ENCODE results near the gene TOX2. TPM values are rescaled to one million over a fixed set of nuclear protein-coding genes. Genes with fewer than 3 reads are reported as not detected.

TOX2 gene
- total and polyA plus RNA-seq, 4 donors: 1.2 to 15.4 (median 9.0) TPM

DNA sequence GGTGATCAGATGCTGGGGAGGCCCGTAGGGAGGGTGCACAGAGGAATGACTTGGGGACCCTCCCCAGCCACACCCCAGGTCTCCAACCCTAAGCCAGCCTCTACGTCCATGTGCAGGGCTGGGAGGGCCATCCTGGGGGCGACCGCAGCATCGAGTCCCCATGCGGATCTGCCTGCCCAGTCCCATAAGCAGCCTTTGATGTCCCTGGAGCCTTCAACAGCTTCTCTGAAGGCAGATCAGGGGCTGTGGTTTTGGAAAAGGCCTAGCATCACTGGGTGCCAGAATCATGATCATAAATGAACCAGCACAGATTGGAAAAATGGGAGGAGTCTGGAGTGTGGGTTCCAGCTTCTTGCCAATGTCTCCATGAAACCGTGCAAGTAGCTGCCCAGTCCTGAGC is 22.9 kb downstream of the TOX2 start:
- H3K36me3 ChIP-seq (ENCODE audit: control insufficient read depth, insufficient read depth, low read length): no peaks in the 10 kb centered on the region
- peaks cover 39% of the 10 kb centered on the region for H3K4me1 ChIP-seq (ENCODE audit: control insufficient read depth, insufficient read depth, low read length)
- DNase-seq (ENCODE audit: low read depth in 4 of 6, low spot score in 6 of 6): no peak
- 84% methylated on average over 6 of the region's 7 CpGs for WGBS (ENCODE audit: insufficient coverage)
- H3K27me3 ChIP-seq (ENCODE audit: control insufficient read depth, insufficient read depth, low read length): no peaks in the 10 kb centered on the region
- no peaks in the 10 kb centered on the region for H3K9me3 ChIP-seq (ENCODE audit: control insufficient read depth, insufficient read depth, low read length)
- no peak overlapping the region for H3K4me3 ChIP-seq (ENCODE audit: low read depth, low read length)
- no peak overlapping the region for H3K27ac ChIP-seq (ENCODE audit: low read depth, low read length)

DNA sequence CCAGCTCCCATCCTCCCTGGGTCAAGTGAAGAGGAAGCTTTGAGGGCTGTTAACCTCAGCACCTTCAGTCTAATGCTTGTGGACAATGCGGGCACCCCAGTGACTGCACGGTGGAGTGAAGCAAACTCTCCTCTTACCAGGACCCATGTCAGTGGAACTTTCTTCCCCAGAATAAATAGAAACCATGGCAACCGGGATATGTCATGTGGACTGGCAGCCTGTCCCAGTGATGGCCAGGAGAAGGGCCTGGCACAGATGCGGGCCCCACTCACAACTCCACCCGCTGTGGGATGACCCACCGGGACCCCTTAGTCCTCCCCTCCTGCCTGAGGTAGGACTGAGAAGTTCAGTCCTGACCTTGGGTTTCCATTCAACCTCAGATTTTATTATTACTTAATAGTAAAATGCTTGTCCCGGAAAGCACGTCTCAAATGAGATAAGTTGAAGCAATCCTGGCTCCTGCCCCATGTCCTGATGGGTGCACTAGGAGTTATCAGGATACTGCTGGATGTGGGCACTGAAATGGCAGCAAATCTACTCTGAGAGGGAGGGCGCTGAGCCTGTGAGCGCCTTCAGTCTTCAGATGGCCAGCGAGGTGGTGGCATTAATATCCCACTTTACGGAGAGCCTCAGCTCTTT is 23.5 kb downstream of the TOX2 start:
- WGBS (ENCODE audit: insufficient coverage): 86% methylated on average over 7 of the region's 12 CpGs

DNA sequence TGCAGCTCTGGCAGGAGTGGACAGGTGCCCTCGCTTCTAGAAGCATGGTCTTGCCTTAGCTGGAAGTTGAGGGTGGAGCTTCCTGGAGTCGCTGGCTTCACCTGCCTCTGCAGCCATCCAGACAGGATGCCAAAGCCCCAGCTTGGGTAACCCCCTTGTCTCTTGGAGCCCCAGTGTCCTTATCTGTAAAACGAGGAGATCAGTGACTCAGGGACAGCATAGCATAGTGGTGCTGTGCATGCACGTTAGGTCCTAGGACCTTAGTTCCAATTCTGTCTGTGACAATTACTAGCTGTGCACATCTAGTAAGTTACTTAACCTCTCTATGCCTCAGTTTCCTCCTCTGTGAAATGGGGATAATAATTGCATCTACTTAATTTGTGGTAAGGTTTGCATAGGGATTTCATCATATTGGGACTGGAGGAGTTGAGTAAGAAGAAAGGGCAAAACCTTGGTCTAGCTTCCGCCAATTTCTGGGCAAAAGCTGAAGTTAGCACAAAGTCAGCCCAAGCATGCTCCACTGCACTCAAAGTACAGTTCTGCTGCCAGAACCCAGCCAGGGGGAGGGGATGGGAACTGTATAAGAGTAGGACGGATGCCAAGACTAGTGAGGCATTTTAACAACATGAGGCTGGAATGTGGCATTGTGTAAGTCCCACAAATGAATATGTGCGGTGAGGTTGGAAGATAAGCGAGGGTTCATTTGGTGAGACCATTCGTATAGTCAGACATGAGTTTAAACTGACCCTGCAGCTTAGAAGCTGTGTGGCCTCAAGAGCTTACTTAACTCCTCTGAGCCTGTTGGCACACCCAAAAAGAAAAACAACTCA is 24.5 kb downstream of the TOX2 start:
- DNase-seq (ENCODE audit: low read depth in 4 of 6, low spot score in 6 of 6): peak in 2 of 6 donors; percentile 72 to 74
- Histone ChIP-seq H3K4me1 (ENCODE audit: control insufficient read depth, insufficient read depth, low read length) (peaks cover 39% of the 10 kb centered on the region), H3K9me3 (ENCODE audit: control insufficient read depth, insufficient read depth, low read length) (no peaks in the 10 kb centered on the region), H3K4me3 (ENCODE audit: low read depth, low read length) (no peak overlapping the region), H3K36me3 (ENCODE audit: control insufficient read depth, insufficient read depth, low read length) (no peaks in the 10 kb centered on the region), H3K27ac (ENCODE audit: low read depth, low read length) (no peak overlapping the region), H3K27me3 (ENCODE audit: control insufficient read depth, insufficient read depth, low read length) (no peaks in the 10 kb centered on the region)
- WGBS (ENCODE audit: insufficient coverage): 53% methylated on average over 8 of the region's 9 CpGs

More for the DNA sequence above, 23.5 kb downstream of the TOX2 start:
- no peak for DNase-seq (ENCODE audit: low read depth in 4 of 6, low spot score in 6 of 6)
- Histone ChIP-seq H3K27me3 (ENCODE audit: control insufficient read depth, insufficient read depth, low read length) (no peaks in the 10 kb centered on the region), H3K36me3 (ENCODE audit: control insufficient read depth, insufficient read depth, low read length) (no peaks in the 10 kb centered on the region), H3K9me3 (ENCODE audit: control insufficient read depth, insufficient read depth, low read length) (no peaks in the 10 kb centered on the region), H3K4me3 (ENCODE audit: low read depth, low read length) (no peak overlapping the region), H3K4me1 (ENCODE audit: control insufficient read depth, insufficient read depth, low read length) (peaks cover 39% of the 10 kb centered on the region), H3K27ac (ENCODE audit: low read depth, low read length) (no peak overlapping the region)

DNA sequence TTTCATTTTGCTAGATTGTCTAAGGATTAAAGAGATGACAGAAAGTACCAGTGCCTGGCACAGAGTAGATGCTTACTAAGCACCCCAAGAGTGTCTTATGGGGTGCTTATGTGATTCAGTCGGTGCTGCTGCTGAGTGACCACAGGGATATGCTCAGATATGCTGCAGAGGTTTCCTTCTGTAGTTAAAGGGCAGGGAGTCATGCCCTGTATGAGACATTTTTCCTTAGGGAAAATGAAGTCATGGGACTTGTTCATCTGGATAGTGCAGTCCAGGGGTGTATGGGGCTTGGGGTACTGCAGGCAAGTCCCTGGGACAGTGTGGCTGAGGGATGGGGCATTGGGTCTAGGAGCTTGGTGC is 25.1 kb downstream of the TOX2 start:
- Histone ChIP-seq H3K4me3 (ENCODE audit: low read depth, low read length) (no peak overlapping the region), H3K27me3 (ENCODE audit: control insufficient read depth, insufficient read depth, low read length) (no peaks in the 10 kb centered on the region)
- WGBS (ENCODE audit: insufficient coverage): 40% methylated on average over 1 of the region's 1 CpG

DNA sequence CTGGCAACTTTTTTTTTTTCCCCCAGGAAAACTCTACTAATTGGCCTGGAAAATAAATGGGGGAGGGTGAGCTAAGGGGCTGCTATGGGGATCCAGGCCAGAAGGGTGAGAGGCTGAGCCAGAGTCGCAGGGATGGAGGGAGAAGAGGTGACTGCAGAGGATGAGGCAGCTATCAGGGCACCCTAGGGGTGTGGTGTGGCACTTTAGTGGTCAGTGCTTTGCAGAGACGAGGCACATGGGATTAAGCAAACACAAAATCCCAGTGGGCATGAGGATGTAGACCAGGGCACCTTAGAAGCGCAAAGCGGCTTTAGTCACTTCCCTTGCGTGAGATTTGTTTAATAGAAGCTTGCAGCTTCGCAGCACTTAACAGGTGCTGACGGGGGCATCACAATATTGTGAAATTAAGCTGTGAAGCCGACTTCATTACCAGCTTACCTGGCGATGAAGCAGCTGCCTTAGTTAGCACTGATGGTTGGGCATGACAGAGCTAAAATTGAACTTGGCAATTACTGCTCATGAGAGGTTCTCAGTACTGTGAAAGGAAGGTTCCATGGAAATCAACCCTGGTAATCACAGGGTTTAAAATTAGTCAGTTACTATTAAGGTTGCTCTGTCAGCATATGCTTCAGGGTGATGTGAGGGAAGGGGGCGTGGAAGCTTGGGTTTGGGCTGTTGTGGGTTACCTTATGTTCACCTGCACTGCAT is 26.0 kb downstream of the TOX2 start:
- H3K4me3 ChIP-seq (ENCODE audit: low read depth, low read length): no peak overlapping the region
- H3K27ac ChIP-seq (ENCODE audit: low read depth, low read length): no peak overlapping the region
- H3K9me3 ChIP-seq (ENCODE audit: control insufficient read depth, insufficient read depth, low read length): no peaks in the 10 kb centered on the region
- H3K36me3 ChIP-seq (ENCODE audit: control insufficient read depth, insufficient read depth, low read length): no peaks in the 10 kb centered on the region
- 82% methylated on average over 10 of the region's 10 CpGs for WGBS (ENCODE audit: insufficient coverage)
- peaks cover 43% of the 10 kb centered on the region for H3K4me1 ChIP-seq (ENCODE audit: control insufficient read depth, insufficient read depth, low read length)
- DNase-seq (ENCODE audit: low read depth in 4 of 6, low spot score in 6 of 6): peak in 1 of 6 donors; percentile 36
- H3K27me3 ChIP-seq (ENCODE audit: control insufficient read depth, insufficient read depth, low read length): no peaks in the 10 kb centered on the region

More for the DNA sequence above, 25.1 kb downstream of the TOX2 start:
- H3K4me1 ChIP-seq (ENCODE audit: control insufficient read depth, insufficient read depth, low read length): peaks cover 39% of the 10 kb centered on the region
- H3K9me3 ChIP-seq (ENCODE audit: control insufficient read depth, insufficient read depth, low read length): no peaks in the 10 kb centered on the region
- no peaks in the 10 kb centered on the region for H3K36me3 ChIP-seq (ENCODE audit: control insufficient read depth, insufficient read depth, low read length)
- no peak for DNase-seq (ENCODE audit: low read depth in 4 of 6, low spot score in 6 of 6)
- no peak overlapping the region for H3K27ac ChIP-seq (ENCODE audit: low read depth, low read length)

DNA sequence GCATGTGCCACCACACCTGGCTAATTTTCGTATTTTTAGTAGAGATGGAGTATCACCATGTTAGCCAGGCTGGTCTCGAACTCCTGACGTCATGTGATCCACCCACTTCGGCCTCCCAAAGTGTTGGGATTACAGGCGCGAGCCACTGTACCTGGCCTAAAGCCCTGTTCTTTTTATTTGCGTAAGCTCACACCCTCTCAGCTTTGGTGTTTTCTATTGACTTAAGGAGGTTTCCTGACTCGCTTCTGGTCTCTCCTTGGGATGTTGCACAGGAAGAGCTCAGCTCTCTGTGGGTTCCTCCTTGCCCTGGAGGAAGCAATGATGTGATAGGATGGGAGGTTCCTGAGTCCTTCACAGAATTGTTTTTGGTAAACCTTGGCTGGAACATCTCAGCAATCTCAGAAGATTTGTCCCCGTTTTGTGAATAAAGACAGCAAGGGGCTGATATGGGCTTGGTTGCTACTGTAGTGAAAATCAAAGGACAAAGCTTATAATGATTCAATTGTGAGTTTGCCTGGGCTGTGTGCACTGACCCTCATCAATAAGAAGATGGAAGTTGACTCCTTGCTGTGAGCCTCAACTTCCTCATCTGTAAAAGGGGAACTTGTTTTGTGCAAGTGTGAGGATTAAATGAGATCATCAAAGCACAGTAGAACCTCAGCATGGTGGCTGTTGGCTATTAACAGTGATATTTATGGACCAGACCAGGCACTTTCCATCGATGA is 27.0 kb downstream of the TOX2 start:
- 88% methylated on average over 6 of the region's 10 CpGs for WGBS (ENCODE audit: insufficient coverage)
- H3K27ac ChIP-seq (ENCODE audit: low read depth, low read length): no peak overlapping the region
- H3K27me3 ChIP-seq (ENCODE audit: control insufficient read depth, insufficient read depth, low read length): no peaks in the 10 kb centered on the region
- no peak overlapping the region for H3K4me3 ChIP-seq (ENCODE audit: low read depth, low read length)
- no peaks in the 10 kb centered on the region for H3K36me3 ChIP-seq (ENCODE audit: control insufficient read depth, insufficient read depth, low read length)
- no peaks in the 10 kb centered on the region for H3K9me3 ChIP-seq (ENCODE audit: control insufficient read depth, insufficient read depth, low read length)
- peaks cover 43% of the 10 kb centered on the region for H3K4me1 ChIP-seq (ENCODE audit: control insufficient read depth, insufficient read depth, low read length)
- no peak for DNase-seq (ENCODE audit: low read depth in 4 of 6, low spot score in 6 of 6)

DNA sequence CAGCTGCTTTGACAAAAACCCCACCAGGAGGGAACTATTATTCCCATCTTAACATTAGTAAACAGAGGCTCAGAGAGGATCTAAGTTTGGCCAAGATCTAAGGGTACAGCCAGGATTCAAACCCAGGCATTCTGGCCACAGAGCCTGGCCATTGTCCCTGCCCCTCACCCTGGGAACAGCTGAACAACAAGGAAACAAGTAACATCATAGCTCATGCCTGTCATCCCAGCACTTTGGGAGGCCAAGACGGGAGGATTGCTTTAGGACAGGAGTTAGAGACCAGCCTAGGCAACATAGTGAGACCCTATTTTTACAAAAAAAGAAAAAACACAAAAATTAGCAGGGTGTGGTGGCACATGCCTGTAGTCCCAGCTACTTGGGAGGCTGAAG is 27.5 kb downstream of the TOX2 start:
- H3K27ac ChIP-seq (ENCODE audit: low read depth, low read length): no peak overlapping the region
- H3K36me3 ChIP-seq (ENCODE audit: control insufficient read depth, insufficient read depth, low read length): no peaks in the 10 kb centered on the region
- peaks cover 37% of the 10 kb centered on the region for H3K4me1 ChIP-seq (ENCODE audit: control insufficient read depth, insufficient read depth, low read length)
- no peak for DNase-seq (ENCODE audit: low read depth in 4 of 6, low spot score in 6 of 6)
- WGBS (ENCODE audit: insufficient coverage): no CpG with 5 or more reads among the region's 1 CpG
- no peaks in the 10 kb centered on the region for H3K9me3 ChIP-seq (ENCODE audit: control insufficient read depth, insufficient read depth, low read length)
- no peak overlapping the region for H3K4me3 ChIP-seq (ENCODE audit: low read depth, low read length)
- no peaks in the 10 kb centered on the region for H3K27me3 ChIP-seq (ENCODE audit: control insufficient read depth, insufficient read depth, low read length)

DNA sequence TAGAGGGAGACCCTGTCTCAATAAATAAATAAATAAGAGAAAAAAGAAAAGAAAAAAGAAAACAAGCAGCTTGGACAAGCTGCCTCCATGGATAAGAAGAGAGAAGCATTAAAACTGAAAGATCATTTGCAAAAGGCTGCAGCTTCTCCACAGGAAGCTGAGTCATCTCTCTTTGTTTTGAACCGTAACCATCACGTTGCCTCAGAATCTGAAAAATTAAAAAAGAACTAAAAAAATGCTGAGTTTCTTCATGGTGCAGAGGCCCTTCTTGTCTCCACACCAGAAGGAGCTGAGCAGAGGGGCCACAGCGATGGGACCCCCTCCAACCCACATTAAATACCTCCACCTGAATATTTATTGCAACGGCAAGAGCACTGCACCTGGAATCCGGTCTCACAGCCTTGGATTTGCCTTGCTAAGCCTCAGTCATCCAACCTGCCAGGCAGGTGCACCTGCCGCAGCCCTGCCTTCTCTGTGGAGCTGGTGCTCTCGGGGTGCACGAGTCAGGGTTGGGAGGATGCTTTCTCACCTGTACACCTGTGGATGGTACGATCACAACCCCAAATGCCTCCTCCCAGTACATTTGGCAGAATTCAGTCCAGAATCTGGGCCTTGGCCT is 28.1 kb downstream of the TOX2 start:
- peaks cover 31% of the 10 kb centered on the region for H3K4me1 ChIP-seq (ENCODE audit: control insufficient read depth, insufficient read depth, low read length)
- no peak overlapping the region for H3K27ac ChIP-seq (ENCODE audit: low read depth, low read length)
- no peak overlapping the region for H3K4me3 ChIP-seq (ENCODE audit: low read depth, low read length)
- 90% methylated on average over 7 of the region's 9 CpGs for WGBS (ENCODE audit: insufficient coverage)
- no peak for DNase-seq (ENCODE audit: low read depth in 4 of 6, low spot score in 6 of 6)
- no peaks in the 10 kb centered on the region for H3K36me3 ChIP-seq (ENCODE audit: control insufficient read depth, insufficient read depth, low read length)
- no peaks in the 10 kb centered on the region for H3K9me3 ChIP-seq (ENCODE audit: control insufficient read depth, insufficient read depth, low read length)
- no peaks in the 10 kb centered on the region for H3K27me3 ChIP-seq (ENCODE audit: control insufficient read depth, insufficient read depth, low read length)

DNA sequence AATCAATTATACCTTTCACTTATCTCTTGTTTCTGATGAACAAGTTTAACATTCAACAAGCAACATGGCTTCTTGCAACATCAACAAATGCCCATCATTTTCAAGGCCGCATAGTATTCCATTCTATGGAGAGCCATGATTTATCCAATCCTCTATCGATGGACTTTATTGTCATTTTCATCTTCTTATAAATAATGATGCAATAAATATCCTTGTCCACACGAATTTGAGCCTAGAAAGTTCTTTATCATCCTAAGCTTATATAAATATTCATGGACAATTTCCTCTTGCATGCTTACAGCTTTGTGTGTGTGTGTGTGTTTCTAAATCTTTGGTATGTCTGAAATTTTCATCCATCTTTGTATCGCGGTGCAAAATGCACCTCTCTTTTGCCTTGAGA is 29.1 kb downstream of the TOX2 start:
- Histone ChIP-seq H3K27me3 (ENCODE audit: control insufficient read depth, insufficient read depth, low read length) (no peaks in the 10 kb centered on the region), H3K4me1 (ENCODE audit: control insufficient read depth, insufficient read depth, low read length) (peaks cover 31% of the 10 kb centered on the region), H3K4me3 (ENCODE audit: low read depth, low read length) (no peak overlapping the region), H3K9me3 (ENCODE audit: control insufficient read depth, insufficient read depth, low read length) (no peaks in the 10 kb centered on the region), H3K36me3 (ENCODE audit: control insufficient read depth, insufficient read depth, low read length) (no peaks in the 10 kb centered on the region), H3K27ac (ENCODE audit: low read depth, low read length) (no peak overlapping the region)
- no peak for DNase-seq (ENCODE audit: low read depth in 4 of 6, low spot score in 6 of 6)
- 100% methylated on average over 2 of the region's 5 CpGs for WGBS (ENCODE audit: insufficient coverage)
